Hypothalamus (tissue), 51 donors: ENCODE results near the gene EEF1G.
A peak's percentile ranks its signal among the peaks of the same experiment; 100 is the strongest.
"Not testable (repeated sequence)": the region's sequence is repeated elsewhere in the genome, so short reads cannot be mapped to it uniquely, and the experiment has no call there.

Experiments
- DNase-seq, 51 donors: peaks; one replicate each; lab custom pipeline; 2025; lab: John Stamatoyannopoulos, UW

The EEF1G gene

GRCh38 chr11:62579252-62579651 is 5.6 kb upstream of the EEF1G start:
- no peak for DNase-seq

DNA sequence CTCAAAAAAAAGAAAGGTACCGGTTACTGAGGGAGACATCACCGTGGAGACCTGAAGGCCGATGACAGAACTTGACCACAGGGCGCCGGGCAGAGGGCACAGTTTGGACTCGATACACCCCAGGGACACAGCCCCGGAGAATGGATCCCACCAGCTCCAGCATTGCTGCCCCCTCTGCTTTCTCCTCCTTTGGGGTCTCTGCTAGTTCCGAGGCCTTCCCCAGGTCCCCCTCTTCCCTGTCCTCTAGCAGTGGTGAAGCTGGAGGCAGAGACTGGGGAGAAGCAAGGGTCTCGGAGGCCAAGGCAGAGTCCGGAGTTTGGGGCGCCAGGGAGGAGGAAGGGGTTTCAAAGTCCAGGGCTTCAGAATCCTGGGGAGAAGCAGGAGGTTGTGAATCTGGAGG is 4.8 kb upstream of the EEF1G start:
- DNase-seq, result no peak

GRCh38 chr11:62577046-62577714 is 3.5 kb upstream of the EEF1G start:
- DNase-seq, result no peak

GRCh38 chr11:62575837-62576236 is 2.1 kb upstream of the EEF1G start:
- DNase-seq, result no peak

DNA sequence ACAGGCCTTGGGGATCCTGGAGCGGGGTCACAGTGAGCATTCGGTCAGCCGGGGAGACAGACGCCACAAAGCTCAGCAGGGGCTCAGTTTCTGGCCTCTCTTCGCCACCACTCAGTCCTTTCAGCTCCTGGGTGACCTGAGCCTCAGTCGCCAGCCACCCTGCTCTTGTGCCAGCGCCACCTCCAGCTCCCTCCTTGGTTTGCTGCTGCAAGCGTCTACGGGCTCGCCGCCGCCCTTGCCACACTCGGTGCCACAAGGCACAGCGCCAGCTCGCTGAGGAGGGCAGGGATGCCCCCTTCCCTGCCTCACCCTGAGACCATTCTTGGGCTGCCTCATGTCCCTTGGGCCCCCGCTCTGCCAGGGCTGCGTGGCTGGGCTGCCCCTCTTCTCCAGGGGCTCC is 1.5 kb upstream of the EEF1G start:
- no peak for DNase-seq

DNA sequence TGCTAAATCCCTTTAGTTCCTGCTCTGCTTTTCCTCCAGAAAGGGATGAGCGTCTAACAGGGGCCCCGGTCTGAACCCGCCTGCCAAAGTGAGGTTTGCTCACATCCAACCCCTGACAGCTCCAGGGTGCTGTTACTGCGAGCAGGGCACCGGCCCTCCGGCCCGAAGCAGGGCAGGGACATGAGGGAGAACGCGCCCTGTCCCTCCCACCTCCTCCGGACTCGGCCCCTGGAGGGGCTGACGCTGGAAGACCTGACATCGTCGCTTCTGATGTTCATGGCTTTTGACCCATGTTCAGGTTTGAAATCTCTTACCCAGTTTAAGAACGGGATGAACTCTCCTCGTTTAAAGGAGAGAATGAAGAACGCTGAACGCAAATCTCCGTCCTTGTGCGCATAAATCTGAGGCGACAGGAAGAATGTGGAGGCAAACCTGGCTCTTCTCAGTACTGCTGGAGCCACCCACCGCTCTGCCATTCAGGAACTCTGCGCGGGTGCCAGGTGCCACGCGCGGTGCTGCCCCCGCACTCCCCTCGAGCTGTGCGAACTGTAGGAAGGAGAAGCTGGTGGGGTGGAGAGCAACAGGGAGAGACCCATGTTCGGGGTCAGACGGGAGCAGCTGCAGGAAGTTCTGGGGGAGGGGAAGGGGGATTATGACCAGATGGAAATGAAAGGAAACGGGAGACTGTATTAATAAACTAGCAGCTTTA is 826 bp upstream of the EEF1G start:
- peak in 15 of 51 donors; percentile 13 to 74 (median 48) for DNase-seq

- DNase-seq, result peak in 10 of 51 donors; percentile 36 to 71 (median 48)
These were observed 592 bp downstream of the EEF1G start for GRCh38 chr11:62573006-62573591.

GRCh38 chr11:62572431-62572830 is 1.3 kb downstream of the EEF1G start:
- DNase-seq, result no peak

GRCh38 chr11:62571493-62571892 is 2.2 kb downstream of the EEF1G start:
- DNase-seq, result not testable (repeated sequence)

- DNase-seq, result not testable (repeated sequence)
These were observed 2.8 kb downstream of the EEF1G start for GRCh38 chr11:62570903-62571302.

- no peak for DNase-seq
These were observed 4.1 kb downstream of the EEF1G start for GRCh38 chr11:62569611-62570010.

- DNase-seq, result no peak
These were observed 6.6 kb downstream of the EEF1G start for GRCh38 chr11:62567018-62567633.

GRCh38 chr11:62566247-62566646 is 7.4 kb downstream of the EEF1G start:
- DNase-seq, result no peak

GRCh38 chr11:62565100-62565802 is 8.4 kb downstream of the EEF1G start:
- no peak for DNase-seq

DNA sequence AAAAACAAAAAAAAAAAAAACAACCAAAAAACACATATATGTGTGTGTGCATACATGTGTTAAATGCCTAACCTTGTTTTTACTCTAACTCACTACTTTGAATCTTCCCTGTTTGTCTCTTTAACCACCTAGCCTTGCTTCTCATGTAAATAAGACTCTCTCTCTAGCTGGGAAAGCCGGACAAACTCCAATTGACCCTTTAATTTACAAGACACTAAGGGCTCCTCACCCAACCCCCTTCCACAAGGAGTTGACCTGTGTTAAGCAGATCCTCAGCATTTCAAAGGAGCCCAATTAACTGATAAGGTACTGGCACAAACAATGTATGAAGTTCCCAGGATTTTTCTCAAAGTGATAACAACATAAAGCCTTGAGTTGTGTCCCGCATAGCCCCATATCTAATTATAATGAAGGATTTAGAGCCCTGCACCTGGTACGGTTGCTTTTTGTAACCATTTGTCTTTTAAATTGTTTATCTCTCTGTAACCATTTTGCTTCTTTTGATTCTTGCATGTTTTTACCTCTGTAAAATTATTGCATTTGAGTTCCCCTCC is 11.9 kb downstream of the EEF1G start:
- not testable (repeated sequence) for DNase-seq

DNA sequence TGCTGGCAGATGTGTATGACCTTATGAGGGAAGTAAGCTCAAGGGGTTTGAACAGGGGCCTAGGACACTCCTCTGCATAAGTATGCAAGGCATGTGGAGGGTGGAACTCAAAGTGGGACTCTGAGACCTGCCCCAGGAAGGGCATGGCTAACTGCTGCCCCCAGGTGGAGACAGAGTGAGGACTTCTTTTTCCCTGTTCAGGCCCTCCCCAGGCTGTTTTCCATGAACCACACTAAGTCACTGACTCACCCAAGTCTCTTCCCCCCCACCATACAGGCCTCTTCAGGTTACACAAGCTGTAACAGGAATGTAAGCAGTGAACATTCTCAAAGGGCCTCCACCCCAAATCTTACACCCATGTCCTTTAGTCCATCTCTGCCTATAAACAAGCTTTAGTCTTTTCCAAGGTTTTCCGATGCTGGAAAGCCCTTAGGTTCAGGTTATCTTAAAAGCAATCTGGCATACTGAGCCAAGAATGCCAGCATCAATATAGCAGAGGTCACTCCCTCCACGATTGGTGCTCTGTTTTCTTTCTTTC is 13.1 kb downstream of the EEF1G start:
- DNase-seq, result peak in 17 of 51 donors; percentile 16 to 65 (median 34)

DNA sequence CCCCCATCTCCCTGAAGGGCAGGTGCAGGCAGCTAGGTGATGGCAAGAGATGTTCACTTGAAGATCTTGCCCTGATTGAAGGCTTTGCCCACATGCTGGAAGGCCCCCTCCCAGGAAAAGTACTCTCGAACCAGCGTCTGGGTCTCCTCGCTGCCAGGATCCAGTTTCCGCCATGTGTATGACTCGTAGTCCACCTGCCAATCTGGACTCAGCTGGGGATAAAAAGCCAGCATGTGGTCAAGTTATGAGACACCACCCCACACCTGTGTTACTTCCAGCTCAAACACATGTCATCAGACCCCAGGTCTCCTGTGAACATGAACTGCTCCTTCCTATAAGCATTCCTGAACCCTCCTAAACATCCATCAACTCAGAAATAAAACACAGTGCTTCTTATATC is 14.1 kb downstream of the EEF1G start:
- not testable (repeated sequence) for DNase-seq

GRCh38 chr11:62559204-62559603 is 14.5 kb downstream of the EEF1G start:
- peak in 2 of 51 donors; percentile 22 to 40 for DNase-seq

- DNase-seq, result no peak
These were observed 15.0 kb downstream of the EEF1G start for GRCh38 chr11:62558669-62559068.
